ENCODE results near the gene FAM3D. TPM values are rescaled to one million over a fixed set of nuclear protein-coding genes. Genes with fewer than 3 reads are reported as not detected.

FAM3D gene
- total and polyA plus RNA-seq, 4 donors: 0.09 TPM; not detected in 3

DNA sequence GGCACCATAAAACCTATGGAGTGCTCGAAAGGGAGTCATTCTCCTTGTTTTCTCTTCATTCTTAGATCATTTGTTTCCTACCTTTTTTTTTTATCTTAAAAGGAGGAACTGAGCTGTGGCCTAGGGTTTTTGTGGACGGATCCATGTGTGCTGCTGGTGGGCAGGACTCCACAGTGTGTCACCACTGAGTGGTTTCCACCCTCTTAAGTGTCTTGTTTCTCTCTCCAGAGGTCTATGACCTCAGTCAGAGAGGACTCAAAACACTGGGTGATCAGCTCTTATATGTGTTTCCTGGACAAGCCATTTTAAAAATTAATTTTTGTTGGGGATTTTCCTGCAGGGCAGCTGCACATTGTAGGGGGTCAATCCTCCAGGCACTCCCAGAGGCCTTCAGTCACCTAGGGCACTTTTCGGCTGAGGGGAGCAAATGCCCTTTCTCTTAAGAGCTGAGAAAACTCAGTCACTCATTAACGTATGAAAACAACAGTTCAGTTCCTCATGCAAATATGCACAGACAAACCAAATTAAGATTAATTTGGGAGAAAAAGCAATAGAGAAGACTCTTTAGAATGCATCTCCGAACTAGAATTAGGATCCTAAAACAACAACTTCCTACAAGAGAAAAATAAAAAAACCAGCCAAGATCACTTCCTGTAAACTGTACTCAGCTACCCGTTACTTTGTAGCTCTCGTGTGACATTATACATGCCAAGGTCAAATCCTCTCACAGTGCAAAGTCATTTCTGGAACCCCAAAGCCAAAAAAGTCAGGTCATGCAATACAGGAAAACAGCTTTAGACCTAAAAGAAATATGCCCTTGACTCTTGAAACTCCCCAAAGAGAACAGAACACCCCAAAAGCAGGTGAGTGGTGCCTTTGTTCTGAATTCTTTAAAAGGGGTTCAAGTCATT lies 27.6 kb upstream of the FAM3D start (continued):
- TF ChIP-seq, protein P1, sequence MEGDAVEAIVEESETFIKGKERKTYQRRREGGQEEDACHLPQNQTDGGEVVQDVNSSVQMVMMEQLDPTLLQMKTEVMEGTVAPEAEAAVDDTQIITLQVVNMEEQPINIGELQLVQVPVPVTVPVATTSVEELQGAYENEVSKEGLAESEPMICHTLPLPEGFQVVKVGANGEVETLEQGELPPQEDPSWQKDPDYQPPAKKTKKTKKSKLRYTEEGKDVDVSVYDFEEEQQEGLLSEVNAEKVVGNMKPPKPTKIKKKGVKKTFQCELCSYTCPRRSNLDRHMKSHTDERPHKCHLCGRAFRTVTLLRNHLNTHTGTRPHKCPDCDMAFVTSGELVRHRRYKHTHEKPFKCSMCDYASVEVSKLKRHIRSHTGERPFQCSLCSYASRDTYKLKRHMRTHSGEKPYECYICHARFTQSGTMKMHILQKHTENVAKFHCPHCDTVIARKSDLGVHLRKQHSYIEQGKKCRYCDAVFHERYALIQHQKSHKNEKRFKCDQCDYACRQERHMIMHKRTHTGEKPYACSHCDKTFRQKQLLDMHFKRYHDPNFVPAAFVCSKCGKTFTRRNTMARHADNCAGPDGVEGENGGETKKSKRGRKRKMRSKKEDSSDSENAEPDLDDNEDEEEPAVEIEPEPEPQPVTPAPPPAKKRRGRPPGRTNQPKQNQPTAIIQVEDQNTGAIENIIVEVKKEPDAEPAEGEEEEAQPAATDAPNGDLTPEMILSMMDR (IDR thresholded peaks at IDR 0.05; ENCODE audit: low read depth, low read length, missing input control): no peak
- TF ChIP-seq RXRA (IDR thresholded peaks at IDR 0.05) (no peak), FOXA1 (IDR thresholded peaks at IDR 0.05) (no peak), RAD21 (IDR thresholded peaks at IDR 0.05) (no peak)

DNA sequence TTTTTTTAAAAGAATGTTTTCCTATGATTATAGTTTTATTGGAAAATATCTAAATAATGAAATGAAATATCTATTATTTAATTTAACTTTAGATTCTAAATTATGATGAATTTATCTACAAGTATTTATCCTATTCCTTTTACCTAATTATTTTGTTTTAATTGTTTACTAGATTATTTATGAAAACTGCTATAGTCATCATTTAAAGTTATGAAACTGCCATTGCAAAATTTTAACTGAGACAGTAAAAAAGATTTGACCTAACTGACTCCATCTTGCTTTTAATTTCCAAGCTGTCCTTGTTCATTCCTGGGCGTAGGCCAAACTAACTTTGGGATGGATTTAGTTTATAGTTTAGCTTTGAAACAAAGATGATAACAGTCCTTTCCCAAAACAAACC lies 25.9 kb upstream of the FAM3D start:
- Histone ChIP-seq H3K27ac (ENCODE audit: low read depth in 1 of 2, low read length in 2 of 2) (no peak overlapping the region), H3K9me3 (ENCODE audit: control insufficient read depth in 4 of 4, low read length in 3 of 4) (no peaks in the 10 kb centered on the region), H3K36me3 (ENCODE audit: control insufficient read depth in 4 of 4, insufficient read depth in 3 of 4, low read depth in 1 of 4, low read length in 3 of 4) (no peaks in the 10 kb centered on the region), H3K4me3 (ENCODE audit: low read depth in 1 of 3, low read length in 3 of 3) (no peak overlapping the region), H3K4me1 (ENCODE audit: control insufficient read depth in 4 of 4, insufficient read depth in 4 of 4, low read length in 3 of 4) (no peaks in the 10 kb centered on the region), H3K9ac (ENCODE audit: low read depth in 1 of 2, low read length in 2 of 2) (no peak overlapping the region), H3K27me3 (ENCODE audit: control insufficient read depth in 4 of 4, insufficient read depth in 4 of 4, low read length in 3 of 4) (no peaks in the 10 kb centered on the region)
- DNase-seq (ENCODE audit: low spot score): no peak
- 93% methylated on average over 1 of the region's 1 CpG for WGBS
- TF ChIP-seq, protein P2, sequence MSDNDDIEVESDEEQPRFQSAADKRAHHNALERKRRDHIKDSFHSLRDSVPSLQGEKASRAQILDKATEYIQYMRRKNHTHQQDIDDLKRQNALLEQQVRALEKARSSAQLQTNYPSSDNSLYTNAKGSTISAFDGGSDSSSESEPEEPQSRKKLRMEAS (IDR thresholded peaks at IDR 0.05): no peak
- TF ChIP-seq JUND (IDR thresholded peaks at IDR 0.05): no peak
- TF ChIP-seq, protein P3, sequence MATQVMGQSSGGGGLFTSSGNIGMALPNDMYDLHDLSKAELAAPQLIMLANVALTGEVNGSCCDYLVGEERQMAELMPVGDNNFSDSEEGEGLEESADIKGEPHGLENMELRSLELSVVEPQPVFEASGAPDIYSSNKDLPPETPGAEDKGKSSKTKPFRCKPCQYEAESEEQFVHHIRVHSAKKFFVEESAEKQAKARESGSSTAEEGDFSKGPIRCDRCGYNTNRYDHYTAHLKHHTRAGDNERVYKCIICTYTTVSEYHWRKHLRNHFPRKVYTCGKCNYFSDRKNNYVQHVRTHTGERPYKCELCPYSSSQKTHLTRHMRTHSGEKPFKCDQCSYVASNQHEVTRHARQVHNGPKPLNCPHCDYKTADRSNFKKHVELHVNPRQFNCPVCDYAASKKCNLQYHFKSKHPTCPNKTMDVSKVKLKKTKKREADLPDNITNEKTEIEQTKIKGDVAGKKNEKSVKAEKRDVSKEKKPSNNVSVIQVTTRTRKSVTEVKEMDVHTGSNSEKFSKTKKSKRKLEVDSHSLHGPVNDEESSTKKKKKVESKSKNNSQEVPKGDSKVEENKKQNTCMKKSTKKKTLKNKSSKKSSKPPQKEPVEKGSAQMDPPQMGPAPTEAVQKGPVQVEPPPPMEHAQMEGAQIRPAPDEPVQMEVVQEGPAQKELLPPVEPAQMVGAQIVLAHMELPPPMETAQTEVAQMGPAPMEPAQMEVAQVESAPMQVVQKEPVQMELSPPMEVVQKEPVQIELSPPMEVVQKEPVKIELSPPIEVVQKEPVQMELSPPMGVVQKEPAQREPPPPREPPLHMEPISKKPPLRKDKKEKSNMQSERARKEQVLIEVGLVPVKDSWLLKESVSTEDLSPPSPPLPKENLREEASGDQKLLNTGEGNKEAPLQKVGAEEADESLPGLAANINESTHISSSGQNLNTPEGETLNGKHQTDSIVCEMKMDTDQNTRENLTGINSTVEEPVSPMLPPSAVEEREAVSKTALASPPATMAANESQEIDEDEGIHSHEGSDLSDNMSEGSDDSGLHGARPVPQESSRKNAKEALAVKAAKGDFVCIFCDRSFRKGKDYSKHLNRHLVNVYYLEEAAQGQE (IDR thresholded peaks at IDR 0.05): no peak
- no peak for TF ChIP-seq HNF4G (IDR thresholded peaks at IDR 0.05)
- no peak for TF ChIP-seq HNF4A (conservative IDR thresholded peaks at IDR 0.05)
- TF ChIP-seq, protein P4, sequence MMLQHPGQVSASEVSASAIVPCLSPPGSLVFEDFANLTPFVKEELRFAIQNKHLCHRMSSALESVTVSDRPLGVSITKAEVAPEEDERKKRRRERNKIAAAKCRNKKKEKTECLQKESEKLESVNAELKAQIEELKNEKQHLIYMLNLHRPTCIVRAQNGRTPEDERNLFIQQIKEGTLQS (IDR thresholded peaks at IDR 0.05): no peak
- no peak for TF ChIP-seq GABPA (IDR thresholded peaks at IDR 0.05 in 1 of 2, conservative IDR thresholded peaks at IDR 0.05 in 1 of 2)
- TF ChIP-seq RAD21 (IDR thresholded peaks at IDR 0.05): no peak
- TF ChIP-seq SP1 (IDR thresholded peaks at IDR 0.05): no peak
- TF ChIP-seq, protein P1 (IDR thresholded peaks at IDR 0.05; ENCODE audit: low read depth, low read length, missing input control): no peak
- no peak for TF ChIP-seq EGR1 (IDR thresholded peaks at IDR 0.05; ENCODE audit: low read depth in 2 of 2)
- TF ChIP-seq RXRA (IDR thresholded peaks at IDR 0.05): no peak
